Hematopoietic multipotent progenitor cell treated with erythropoietin and hydrocortisone succinate and interleukin-3 and kit ligand, for 4 days (in vitro differentiated cells): ENCODE results near the gene CD93.

Experiments
- DNase-seq: peaks from one replicate; pipeline ENCODE4 v3.0.0-alpha.2; 2015

Gene CD93, protein sequence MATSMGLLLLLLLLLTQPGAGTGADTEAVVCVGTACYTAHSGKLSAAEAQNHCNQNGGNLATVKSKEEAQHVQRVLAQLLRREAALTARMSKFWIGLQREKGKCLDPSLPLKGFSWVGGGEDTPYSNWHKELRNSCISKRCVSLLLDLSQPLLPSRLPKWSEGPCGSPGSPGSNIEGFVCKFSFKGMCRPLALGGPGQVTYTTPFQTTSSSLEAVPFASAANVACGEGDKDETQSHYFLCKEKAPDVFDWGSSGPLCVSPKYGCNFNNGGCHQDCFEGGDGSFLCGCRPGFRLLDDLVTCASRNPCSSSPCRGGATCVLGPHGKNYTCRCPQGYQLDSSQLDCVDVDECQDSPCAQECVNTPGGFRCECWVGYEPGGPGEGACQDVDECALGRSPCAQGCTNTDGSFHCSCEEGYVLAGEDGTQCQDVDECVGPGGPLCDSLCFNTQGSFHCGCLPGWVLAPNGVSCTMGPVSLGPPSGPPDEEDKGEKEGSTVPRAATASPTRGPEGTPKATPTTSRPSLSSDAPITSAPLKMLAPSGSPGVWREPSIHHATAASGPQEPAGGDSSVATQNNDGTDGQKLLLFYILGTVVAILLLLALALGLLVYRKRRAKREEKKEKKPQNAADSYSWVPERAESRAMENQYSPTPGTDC

GRCh38 chr20:23086056-23086566 is at the start of gene CD93:
Gene CD93, minus strand, starts transcription at chr20:23086324. Its CDS starts 132 bp downstream, at chr20:23086192.
- peak; percentile 66 for DNase-seq

DNA sequence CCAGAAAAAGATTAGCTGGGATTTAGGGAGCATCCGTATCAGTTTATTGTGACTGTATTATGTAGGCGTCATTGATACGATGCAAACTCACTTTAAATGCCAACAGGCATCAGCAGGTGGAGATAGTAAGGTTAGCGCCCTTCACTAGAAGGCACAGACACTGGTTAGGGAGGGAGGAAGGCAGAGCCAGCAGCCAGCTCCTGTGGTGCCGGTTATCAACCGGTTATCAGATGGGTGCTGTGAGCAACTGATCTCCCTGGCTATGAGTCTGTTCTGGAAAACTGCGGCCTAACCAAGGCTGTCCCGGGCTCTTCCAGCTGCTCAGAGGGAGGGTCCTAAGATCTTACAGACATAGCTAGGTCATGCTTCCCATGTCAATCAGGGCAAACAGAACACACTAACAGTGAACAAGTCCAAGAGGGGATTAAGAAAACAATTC is 47.5 kb upstream of the CD93 start:
- DNase-seq, result peak; percentile 85

- DNase-seq, result peak; percentile 96
These were observed 46.9 kb upstream of the CD93 start for GRCh38 chr20:23132930-23133559.

- DNase-seq, result peak; percentile 56
These were observed 46.3 kb upstream of the CD93 start for GRCh38 chr20:23132293-23132929.

DNA sequence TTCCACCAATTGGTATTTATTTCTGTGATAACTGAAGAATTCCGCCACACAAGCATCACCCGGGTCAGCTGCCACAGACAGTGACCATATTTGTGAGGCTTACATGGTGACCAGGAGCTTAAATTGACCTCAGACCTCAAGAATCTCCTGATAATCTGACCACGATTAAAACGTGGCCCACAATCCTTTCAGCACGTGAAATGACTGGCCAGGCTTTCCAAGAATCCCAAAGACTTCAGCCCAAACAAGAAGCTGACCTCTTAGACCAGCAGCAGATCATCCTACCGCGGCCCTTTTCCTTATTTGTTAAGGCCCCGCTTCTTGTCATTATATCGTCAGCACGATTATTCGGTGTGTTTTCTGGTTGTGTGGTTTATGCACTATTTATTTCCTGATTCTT is 45.6 kb upstream of the CD93 start:
- DNase-seq, result no peak

DNA sequence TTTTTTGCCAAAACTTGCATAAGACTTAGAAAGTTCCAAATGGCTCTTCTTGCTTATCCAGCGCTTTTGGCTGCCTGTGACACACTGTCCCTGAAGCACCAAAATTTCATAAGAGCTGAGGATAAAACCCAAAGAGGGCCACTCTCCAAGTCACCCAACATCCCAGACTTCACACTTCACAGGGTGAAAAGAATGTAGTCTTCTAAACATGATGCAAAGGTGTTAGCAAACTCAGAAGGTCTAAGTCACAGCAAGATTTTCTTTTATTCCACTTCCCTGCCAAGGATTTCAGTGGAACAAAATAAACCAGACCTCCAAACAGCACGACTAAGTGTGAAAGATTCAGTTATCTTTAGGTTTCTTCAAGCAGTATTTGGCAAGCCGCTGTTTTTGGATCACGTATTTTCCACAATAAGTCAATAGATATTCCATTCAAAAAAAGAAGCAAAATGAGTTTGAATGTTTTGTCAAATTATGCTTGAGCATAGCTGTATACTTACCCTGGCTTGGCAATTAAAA is 44.6 kb upstream of the CD93 start:
- no peak for DNase-seq

- DNase-seq, result no peak
These were observed 43.9 kb upstream of the CD93 start for GRCh38 chr20:23129891-23130621.

DNA sequence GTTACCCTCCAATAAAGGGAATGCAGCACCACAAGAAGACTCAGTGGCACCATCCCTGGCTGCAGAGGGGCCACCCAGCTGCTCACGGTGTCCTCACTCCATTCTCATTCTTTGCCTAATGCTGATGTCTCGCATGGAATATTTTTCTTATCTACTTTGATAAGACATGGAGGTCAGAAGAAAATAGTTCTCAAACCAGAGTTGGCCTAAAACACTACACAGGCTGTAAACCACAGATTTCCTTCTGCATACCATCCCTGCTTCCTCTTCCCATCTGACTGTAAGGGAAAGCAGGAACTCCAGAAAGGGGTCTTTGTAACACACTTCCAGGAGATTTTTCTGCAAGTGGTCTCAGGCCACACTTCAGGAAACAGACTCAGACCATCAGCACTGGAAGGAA is 43.1 kb upstream of the CD93 start:
- no peak for DNase-seq

- DNase-seq, result no peak
These were observed 42.5 kb upstream of the CD93 start for GRCh38 chr20:23128461-23129125.

DNA sequence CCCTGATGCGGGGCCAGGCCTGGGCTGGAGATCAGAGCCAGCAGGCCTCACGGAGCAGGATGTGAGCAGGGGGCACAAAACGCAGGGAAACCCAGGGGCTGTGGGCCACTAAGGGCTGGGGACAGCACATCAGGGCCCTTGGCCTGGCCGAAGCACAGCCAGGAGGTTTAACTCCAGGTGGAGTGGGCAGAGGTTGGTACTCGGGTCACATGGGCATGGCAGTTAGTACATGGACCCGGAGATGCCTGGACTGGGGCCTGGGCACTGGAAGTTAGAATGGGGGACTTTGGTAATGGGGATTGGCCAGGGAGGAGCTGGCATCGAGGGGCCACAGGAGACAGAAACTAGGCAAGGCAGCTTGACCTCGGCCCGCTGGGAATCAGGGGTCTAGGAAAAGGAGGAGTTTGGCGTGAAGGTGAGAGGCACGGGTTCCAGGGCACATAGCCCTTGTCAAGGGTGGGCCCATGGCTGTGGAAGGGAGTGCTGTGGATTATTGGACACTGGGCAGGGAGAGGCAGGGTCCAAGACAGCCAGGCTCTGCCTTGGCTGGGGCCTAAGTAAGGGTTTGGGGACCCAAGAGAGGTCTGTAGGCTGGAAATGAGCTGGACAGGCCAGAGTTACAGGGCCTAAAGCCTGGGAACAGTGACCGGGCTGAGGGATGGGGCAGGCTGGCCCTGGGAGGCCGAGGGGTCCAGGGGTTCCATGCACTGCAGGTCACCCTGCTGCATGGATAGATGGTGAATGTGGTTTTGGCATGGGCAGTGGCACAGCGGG is 41.6 kb upstream of the CD93 start:
- DNase-seq, result no peak

DNA sequence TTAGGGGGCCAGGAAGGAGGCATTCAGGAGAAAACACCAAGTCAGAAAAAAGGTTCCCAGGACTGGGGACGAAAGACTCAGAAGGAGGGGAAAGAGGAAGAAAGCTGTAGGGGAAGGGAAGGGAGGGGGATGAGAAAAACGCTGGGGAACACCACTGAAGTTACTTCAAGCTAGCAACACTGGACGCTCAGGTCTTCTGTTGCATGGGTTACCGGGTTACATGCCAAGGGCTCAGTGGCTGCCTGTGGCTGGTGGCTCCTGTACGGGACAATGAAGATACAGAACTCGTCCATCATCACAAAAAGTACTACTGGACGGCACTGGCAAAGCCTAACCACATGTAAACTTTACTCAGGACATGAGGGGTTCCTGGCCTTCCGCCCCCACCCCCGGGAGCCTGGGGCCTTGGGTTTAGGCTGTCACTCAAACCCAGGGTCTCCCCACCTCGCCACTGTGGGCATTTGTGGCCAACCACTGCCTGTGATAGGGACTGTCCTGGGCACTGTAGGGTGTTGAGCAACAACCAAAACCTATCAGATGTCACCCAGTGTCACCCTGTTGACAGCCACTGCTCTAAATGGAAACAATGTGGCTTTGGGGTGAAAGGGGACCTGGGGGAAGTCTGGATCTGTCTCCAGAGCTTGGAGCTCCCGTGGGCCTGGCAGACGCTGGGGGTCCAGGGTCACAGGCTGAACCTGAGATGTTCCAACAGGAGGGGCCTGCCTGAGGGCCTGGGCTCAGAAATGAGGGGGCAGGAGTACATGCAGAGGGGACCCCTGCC is 40.3 kb upstream of the CD93 start:
- DNase-seq, result peak; percentile 65

GRCh38 chr20:23125625-23126191 is 39.6 kb upstream of the CD93 start:
- DNase-seq, result peak; percentile 75

DNA sequence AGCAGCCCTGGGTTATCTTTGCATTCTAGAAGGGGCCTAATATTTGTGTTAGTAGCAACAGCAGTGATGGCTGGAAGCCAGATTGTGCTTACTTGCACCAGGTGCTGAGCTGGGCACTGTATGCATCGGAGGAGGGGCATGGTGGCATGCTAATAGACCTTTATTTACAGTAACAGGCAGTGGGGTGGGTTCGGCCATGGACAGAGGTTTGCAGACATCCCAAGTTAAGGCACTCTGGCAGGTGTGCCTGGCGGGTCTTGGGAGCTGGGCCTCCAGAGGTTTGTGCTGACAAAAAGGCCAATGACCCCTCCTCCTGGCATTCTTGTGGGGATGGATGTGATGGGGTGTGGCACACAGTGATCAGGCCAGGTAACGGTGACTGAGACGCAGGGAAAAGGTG is 39.0 kb upstream of the CD93 start:
- DNase-seq, result no peak

GRCh38 chr20:23123886-23124285 is 37.8 kb upstream of the CD93 start:
- no peak for DNase-seq

GRCh38 chr20:23122796-23123655 is 36.9 kb upstream of the CD93 start:
- no peak for DNase-seq

DNA sequence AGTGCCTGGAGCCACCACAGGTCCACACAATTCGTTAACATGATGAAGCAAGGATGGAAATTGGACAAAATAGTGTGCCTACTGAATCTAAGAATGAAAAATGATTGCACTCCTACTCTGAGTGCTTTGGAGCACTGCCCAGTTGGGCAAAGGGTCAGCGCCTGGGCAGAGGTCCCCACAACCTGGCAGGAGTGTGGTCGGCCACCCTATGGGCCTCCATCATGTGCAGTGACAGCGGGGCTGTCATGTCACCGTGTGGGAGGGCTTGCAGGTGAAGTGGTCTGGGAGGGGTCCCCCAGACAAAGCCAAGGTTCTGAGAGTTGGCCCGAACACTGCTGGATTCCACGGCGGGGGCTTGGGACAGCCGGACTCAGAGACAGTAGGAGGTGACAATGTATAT is 36.2 kb upstream of the CD93 start:
- no peak for DNase-seq

- no peak for DNase-seq
These were observed 35.7 kb upstream of the CD93 start for GRCh38 chr20:23121751-23122320.
